Upper lobe of left lung (tissue), 6 donors: ENCODE measurements around the gene OPRL1. TPM values are rescaled to one million over a fixed set of nuclear protein-coding genes. Genes with fewer than 3 reads are reported as not detected.

Source experiments
- ATAC-seq, 2 donors: fragments of 200-7000 bp; cut with Tn5 transposase; one replicate each; pipeline ENCODE4 v1.9.1; 2022; ENCODE audit warnings: mild to moderate bottlenecking in 2 of 2, moderate library complexity in 2 of 2; ENCODE audit not compliant: low FRiP score in 2 of 2
- DNase-seq, 2 donors: peaks; one replicate each; pipeline ENCODE4 v3.0.0-alpha.2; 2019 to 2020
- H3K27ac ChIP-seq, 4 donors: fragments of 200-600 bp; sonication (generic); one replicate each; pipeline ENCODE4 v1.5.1; 2016 to 2019
- H3K27me3 ChIP-seq, 4 donors: fragments of 200-600 bp; sonication (generic); one replicate each; pipeline ENCODE4 v1.5.1; 2017 to 2019
- H3K36me3 ChIP-seq, 4 donors: fragments of 200-600 bp; sonication (generic); one replicate each; pipeline ENCODE4 v1.5.1; 2016 to 2019
- H3K4me1 ChIP-seq, 4 donors: fragments of 200-600 bp; sonication (generic); one replicate each; pipeline ENCODE4 v1.5.1; 2018 to 2019
- H3K4me3 ChIP-seq, 4 donors: fragments of 200-600 bp; sonication (generic); one replicate each; pipeline ENCODE4 v1.5.1; 2017 to 2019; ENCODE audit warnings: mild to moderate bottlenecking in 2 of 4, moderate library complexity in 1 of 4
- H3K9me3 ChIP-seq, 4 donors: fragments of 200-600 bp; sonication (generic); one replicate each; pipeline ENCODE4 v1.5.1; 2018 to 2019
- CTCF ChIP-seq, 6 experiments: fragments of 450-650 bp in 4 of 6; fragments of 200-600 bp in 2 of 6; sonication (generic) in 2 of 6; IDR thresholded peaks; one replicate each; pipeline ENCODE4 v1.5.1; 2016 to 2019; ENCODE audit warnings: antibody characterized with exemption in 6 of 6
- EP300 ChIP-seq, 4 donors: sonication (generic); formaldehyde crosslinking; IDR thresholded peaks; one replicate each; pipeline ENCODE4 v1.5.1; 2017; ENCODE audit warnings: antibody characterized with exemption in 4 of 4, control low read depth in 2 of 4
- POLR2A ChIP-seq, 4 donors: fragments of 450-650 bp; IDR thresholded peaks; one replicate each; pipeline ENCODE4 v1.5.1; 2016 to 2017; ENCODE audit warnings: antibody characterized with exemption in 4 of 4, mild to moderate bottlenecking in 2 of 4
- POLR2AphosphoS5 ChIP-seq, 2 donors: sonication (generic); formaldehyde crosslinking; IDR thresholded peaks; one replicate each; pipeline ENCODE4 v1.5.1; 2017; ENCODE audit warnings: antibody characterized with exemption in 2 of 2
- WGBS, 2 donors: methylation state at CpG; one replicate each; pipeline ENCODE4 v1.1.5; 2017 to 2018; 5-methylcytosine and 5-hydroxymethylcytosine counted together
- total RNA-seq, 6 donors: library from RNA; depleted of rRNA in 4 of 6; stranded (reverse); fragments of >200 nt in 4 of 6; gene quantifications; one replicate each; pipeline versions ENCODE4 v1.1.0 to v1.2.1, GENCODE V29; 2016 to 2021
- donor health status: DM: no; HTN: no; CAD: no; lungs with moderate emphysema.
- donor health status: DM: no; HTN: yes; CAD: no; lungs with severe emphysema.

OPRL1 gene
- total RNA-seq, 6 donors from 2014 or later, result 1.7 to 3.1 (median 2.6) TPM

- no peak for ATAC-seq
- peaks cover 0 to 10% (median 2%) of the 10 kb centered on the region in 4 donors for H3K27me3 ChIP-seq
These were observed 45.8 kb upstream of the OPRL1 start for GRCh38 chr20:64033981-64034493.

DNA sequence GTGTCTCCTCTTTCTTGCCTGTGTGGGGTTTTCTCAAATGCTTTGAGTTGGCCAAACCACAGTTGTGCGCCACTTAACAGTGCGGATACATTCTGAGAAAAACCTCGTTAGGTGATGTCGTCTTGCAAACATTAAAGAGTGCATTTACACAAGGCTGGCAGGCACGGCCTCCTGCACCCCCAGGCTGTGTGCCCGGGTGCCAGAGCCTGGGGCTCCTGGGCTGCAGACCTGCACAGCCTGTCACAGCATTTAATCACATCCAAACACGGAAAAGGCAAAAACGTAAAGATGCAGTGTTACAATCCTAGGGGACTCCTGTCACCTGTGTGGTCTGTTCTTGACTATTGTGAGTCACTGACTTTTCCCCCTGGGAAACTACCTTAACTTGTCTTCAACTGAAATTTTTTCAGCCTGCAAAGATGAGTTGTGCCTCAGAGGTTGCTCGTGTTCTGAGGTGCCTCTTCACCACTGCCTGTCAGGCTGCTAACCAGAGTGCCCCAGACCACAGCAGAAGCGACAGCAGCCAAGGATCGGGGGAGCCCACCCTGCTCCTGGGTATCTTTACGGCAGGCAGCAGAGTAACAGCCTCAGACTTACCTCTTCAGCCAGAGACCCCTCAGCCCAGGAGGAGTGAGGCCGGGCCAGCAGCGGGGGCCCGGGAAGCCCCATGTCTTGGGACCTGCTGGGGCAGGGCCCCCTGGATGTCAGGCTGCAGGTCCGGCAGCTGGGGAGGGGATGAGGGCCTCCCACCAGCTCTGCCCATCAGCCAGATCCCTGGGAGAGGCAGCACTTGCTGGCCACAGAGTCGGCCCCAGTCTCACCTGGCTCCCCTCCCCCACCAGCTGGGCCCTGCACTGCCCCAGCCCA is 44.6 kb upstream of the OPRL1 start:
- WGBS, 2 donors, result 79 to 89% methylated on average over 13 to 15 of the region's 17 CpGs
- peak in 1 of 2 donors; percentile 62 for DNase-seq
- no peak for ATAC-seq
- no peak overlapping the region for H3K4me3 ChIP-seq
- no peaks in the 10 kb centered on the region for H3K9me3 ChIP-seq
- TF ChIP-seq POLR2AphosphoS5 (IDR thresholded peaks at IDR 0.05) (no peak), EP300 (IDR thresholded peaks at IDR 0.05) (no peak), POLR2A (IDR thresholded peaks at IDR 0.05) (no peak), CTCF (IDR thresholded peaks at IDR 0.05) (no peak)
- H3K36me3 ChIP-seq, result peaks cover 12 to 53% (median 40%) of the 10 kb centered on the region in 4 donors
- peaks cover 24 to 31% (median 27%) of the 10 kb centered on the region in 4 donors for H3K4me1 ChIP-seq
- H3K27ac ChIP-seq, result no peak overlapping the region
- peaks cover 0 to 12% (median 5%) of the 10 kb centered on the region in 4 donors for H3K27me3 ChIP-seq

More at GRCh38 chr20:64033981-64034493, 45.8 kb upstream of the OPRL1 start:
- no peaks in the 10 kb centered on the region for H3K9me3 ChIP-seq
- no peak for TF ChIP-seq POLR2A (IDR thresholded peaks at IDR 0.05)
- no peak for TF ChIP-seq EP300 (IDR thresholded peaks at IDR 0.05)
- no peak for TF ChIP-seq CTCF (IDR thresholded peaks at IDR 0.05)
- no peak for TF ChIP-seq POLR2AphosphoS5 (IDR thresholded peaks at IDR 0.05)
- H3K27ac ChIP-seq, result no peak overlapping the region
- H3K4me1 ChIP-seq, result peaks cover 12 to 19% (median 16%) of the 10 kb centered on the region in 4 donors
- no peak overlapping the region for H3K4me3 ChIP-seq
- H3K36me3 ChIP-seq, result peaks cover 17 to 66% (median 52%) of the 10 kb centered on the region in 4 donors
- DNase-seq, result peak in 1 of 2 donors; percentile 69
- WGBS, 2 donors, result 83 to 88% methylated on average over 8 to 11 of the region's 11 CpGs

DNA sequence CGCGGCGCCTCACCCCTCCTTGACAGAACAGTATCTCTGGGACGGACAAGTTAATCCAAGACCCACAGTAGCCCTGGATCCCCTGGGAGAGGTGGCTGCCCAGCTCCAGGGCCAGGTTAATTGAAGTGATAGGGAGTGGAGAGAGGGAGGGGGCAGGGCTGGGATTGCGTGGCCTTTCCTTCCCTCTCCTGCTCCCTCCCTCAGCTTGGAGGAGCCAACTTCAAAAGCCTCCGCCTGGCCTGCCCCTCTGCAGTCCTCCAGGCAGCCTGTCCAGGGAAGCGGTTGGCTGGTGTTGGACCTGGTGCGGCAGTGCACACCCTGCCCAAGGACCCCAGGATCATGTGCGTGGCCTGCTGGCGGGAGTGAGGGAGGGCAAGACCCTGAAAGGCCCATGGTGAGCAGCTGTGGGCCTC is 43.9 kb upstream of the OPRL1 start, which contains the start of gene C20orf204:
Gene C20orf204, plus strand, starts transcription at position 250 of the 413 bp plus-strand sequence. Its CDS starts 142 bp downstream, at position 392.
- DNase-seq (peak in 1 of 2 donors; percentile 49), ATAC-seq (no peak)
- H3K4me1 ChIP-seq, result peaks cover 30 to 38% (median 33%) of the 10 kb centered on the region in 4 donors
- no peak within 1 kb of the TSS for H3K4me3 ChIP-seq
- H3K36me3 ChIP-seq, result peaks cover 8 to 47% (median 33%) of the 10 kb centered on the region in 4 donors
- H3K27ac ChIP-seq, result no peak within 1 kb of the TSS
- no peaks in the 10 kb centered on the region for H3K9me3 ChIP-seq
- TF ChIP-seq EP300 (IDR thresholded peaks at IDR 0.05) (no peak), POLR2AphosphoS5 (IDR thresholded peaks at IDR 0.05) (no peak), POLR2A (IDR thresholded peaks at IDR 0.05) (no peak), CTCF (IDR thresholded peaks at IDR 0.05) (no peak)
- H3K27me3 ChIP-seq, result peaks cover 0 to 17% (median 6%) of the 10 kb centered on the region in 4 donors
- WGBS, 2 donors, result 76 to 83% methylated on average over 2 to 10 of the region's 10 CpGs

DNA sequence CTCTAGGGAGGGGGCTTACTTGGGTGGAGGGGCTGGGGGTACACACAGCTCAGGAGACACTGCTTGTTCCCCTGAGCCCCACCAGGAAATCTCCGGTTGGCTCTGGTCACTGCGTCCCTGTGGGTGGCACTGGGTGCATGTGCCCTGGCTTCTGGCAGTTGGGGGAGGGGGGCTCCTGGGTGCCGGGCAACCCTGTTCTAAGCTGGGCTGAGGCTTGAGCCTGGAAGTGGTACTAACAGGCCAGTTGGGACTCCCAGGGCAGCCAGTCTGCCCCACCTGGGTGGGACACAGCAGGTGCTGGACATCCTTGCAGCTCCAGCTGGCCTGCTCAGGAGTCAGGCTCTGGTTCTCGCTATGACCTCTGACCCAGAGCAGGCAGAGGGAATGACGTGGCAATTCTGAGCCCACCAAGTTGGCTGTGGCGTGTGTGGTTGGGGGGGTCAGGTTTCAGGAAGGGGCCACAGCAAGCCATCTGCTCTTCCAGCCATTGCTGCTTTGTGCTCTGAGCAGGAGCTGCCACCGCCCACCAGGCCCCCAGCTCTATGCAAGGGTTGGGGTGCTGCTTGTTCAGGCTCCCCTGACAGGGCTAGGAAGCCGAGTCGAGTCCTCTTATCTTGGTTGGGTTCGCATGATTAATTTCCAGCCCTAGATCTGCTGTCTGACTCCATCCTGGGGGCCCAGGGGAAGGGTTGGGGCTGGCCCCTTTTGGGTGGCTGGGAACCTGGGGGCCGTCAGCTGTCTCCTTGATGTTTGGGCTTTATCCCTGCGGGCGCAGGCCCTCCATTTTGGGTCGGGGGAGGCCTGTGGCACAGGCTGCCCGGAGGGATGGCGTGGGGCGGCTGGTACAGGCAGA is 43.3 kb upstream of the OPRL1 start:
- TF ChIP-seq CTCF (IDR thresholded peaks at IDR 0.05), result no peak
- no peak for TF ChIP-seq EP300 (IDR thresholded peaks at IDR 0.05)
- no peak for TF ChIP-seq POLR2A (IDR thresholded peaks at IDR 0.05)
- TF ChIP-seq POLR2AphosphoS5 (IDR thresholded peaks at IDR 0.05), result no peak
- ATAC-seq (no peak), DNase-seq (peak in 1 of 2 donors; percentile 60)
- Histone ChIP-seq H3K4me1 (peaks cover 37 to 44% (median 39%) of the 10 kb centered on the region in 4 donors), H3K4me3 (no peak overlapping the region), H3K9me3 (no peaks in the 10 kb centered on the region), H3K27me3 (peaks cover 0 to 22% (median 9%) of the 10 kb centered on the region in 4 donors), H3K27ac (no peak overlapping the region), H3K36me3 (peaks cover 8 to 40% (median 30%) of the 10 kb centered on the region in 4 donors)
- WGBS, 2 donors, result 50 to 73% methylated on average over 2 to 16 of the region's 17 CpGs
